ENCODE measurements around the gene OR52N5.

OR52N5 gene

GRCh38 chr11:5783255-5783654 lies at the start of gene OR52N5:
OR52N5 (minus strand) TSS chr11:5783355; CDS start chr11:5778634, 4,721 bp downstream.
- no peak for DNase-seq (ENCODE audit: low spot score)

DNA sequence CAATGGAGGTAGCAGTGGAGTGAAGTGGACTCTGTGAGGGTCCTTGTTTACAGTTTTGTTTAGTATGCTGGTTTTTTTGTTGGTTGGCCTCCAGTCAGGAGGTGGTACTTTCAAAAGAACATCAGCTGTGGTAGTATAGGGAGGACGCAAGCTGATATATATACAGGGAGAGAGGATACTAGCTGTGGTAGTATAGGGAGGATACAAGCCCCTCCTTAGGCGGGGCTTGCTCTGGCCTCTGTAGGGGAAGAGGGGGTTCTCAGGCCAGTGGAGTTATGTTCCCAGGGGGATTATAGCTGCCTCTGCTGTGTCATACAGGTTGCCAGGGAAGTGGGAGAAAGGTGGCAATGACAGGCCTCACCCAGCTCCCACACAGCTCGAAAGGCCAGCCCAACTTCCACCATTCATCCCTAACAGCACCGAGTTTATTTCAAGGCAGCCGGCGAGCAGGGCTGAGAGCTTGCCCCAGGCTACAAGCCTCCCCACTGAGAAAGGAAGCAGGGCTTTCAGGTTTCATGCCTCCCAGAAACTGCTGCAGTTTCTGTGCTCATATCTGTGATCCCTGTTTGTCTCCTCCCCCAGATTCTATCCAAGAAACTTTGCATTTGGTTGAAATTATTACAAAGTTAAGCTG lies 48.2 kb upstream of the OR52N5 start:
- DNase-seq (ENCODE audit: low spot score) = no peak

DNA sequence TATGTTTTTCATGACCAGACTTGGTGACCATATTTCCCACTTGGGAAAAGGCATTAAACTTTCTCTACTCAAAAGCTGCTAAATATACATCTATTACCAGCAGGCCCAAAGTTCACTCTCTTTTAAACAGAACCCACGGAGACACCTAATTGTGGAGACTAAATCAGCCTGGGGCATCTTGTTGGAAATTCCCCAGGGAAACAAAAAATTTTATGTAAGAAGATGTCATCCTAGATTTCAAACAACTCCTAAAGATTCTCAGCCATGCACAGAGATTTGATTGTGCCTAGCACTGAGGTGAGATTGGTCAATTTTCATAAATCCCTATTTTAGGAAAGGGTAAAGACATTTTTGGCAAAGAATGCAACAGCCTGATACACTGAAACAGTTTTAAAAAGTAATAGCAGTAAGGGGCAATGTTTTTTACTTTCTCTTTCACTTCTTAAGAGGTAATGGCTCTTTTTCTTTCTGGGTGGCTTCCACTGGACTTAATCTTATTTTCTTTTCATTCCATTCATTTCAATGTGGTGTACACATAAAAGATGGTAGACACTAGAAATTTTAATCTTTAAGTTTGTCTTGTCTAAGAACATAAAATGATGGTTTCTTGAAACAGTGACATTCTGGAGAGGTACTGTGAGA lies 35.2 kb upstream of the OR52N5 start:
- no peak for DNase-seq (ENCODE audit: low spot score)

- no peak for DNase-seq (ENCODE audit: low spot score)
These were observed 32.4 kb upstream of the OR52N5 start for GRCh38 chr11:5815534-5815933.

- no peak for DNase-seq (ENCODE audit: low spot score)
These were observed 27.0 kb upstream of the OR52N5 start for GRCh38 chr11:5809905-5810795.

- DNase-seq (ENCODE audit: low spot score) = no peak
These were observed 26.0 kb upstream of the OR52N5 start for GRCh38 chr11:5809122-5809519.

DNA sequence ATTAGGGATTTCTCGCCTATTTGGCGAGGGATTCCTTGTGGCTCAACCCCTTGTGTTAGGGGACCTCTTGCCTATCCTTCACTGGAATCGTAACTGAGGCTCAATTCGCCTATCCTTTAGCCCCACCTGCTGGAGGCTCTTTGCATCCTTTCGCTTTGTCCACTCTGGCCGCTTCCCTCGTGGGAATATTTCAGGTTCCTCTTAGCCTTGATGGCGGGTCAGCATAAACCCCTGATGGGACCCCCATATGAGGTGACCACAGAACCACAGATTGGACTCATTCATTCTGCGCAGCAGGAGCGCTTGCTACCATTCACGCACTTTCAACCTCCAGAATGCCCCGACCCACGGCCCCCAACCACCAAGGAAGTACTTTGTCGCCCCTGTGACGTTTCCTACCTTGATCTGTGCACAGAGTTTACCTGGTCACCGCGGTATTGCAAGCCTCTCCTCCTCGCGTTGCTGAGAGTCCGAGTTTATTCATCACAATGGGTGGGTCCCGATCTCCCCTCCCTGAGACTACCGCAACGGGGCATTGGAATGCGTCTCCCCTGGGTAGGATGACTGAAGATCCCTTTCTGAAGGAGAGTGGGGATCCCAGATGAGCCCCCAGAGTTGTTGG lies 25.5 kb upstream of the OR52N5 start, which contains the start of gene OR52N2:
Gene OR52N2 (plus strand): TSS at position 425 of the 622 bp plus-strand sequence. CDS start 11,412 bp downstream, outside the sequence.
- peak; percentile 33 for DNase-seq (ENCODE audit: low spot score)

DNA sequence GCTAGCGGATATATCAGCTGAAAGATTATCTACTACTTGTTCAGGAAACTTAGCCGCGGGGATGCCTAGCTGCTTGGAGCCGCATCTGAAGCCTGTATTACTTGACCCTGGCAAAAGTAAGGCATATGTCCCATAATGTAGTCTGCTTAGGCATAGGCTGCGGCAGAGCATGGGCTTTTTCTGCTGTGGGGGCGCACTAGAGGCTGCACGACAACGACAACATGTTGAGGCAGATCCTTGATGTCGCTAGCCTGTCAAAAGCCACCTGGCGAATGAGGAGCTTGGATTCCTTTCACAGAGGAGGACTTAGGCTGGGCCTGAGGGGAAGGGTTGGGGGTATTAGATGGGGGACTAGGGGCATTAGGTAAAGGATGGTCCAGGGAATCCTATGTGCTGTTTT lies 24.4 kb upstream of the OR52N5 start:
- no peak for DNase-seq (ENCODE audit: low spot score)

- no peak for DNase-seq (ENCODE audit: low spot score)
These were observed 20.8 kb upstream of the OR52N5 start for GRCh38 chr11:5803982-5804381.

DNA sequence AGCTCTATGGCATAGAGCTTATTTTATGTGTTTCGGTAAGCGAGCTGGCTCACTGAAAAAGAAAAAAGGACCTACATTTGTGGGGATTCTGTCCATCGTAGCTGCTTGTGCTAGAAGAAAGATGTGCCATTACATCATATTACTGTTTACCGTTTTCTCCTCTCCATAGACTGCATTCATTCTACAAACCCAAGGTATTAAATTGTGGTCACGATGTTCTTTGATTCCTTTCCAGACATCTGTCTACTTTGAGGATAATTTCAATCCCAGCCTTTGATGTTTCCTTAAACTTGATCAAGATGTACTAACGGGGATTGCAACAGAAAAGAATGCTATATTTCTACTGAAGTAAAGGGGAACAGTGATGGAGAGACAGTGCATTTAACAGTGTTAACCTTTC lies 13.4 kb upstream of the OR52N5 start:
- no peak for DNase-seq (ENCODE audit: low spot score)

DNA sequence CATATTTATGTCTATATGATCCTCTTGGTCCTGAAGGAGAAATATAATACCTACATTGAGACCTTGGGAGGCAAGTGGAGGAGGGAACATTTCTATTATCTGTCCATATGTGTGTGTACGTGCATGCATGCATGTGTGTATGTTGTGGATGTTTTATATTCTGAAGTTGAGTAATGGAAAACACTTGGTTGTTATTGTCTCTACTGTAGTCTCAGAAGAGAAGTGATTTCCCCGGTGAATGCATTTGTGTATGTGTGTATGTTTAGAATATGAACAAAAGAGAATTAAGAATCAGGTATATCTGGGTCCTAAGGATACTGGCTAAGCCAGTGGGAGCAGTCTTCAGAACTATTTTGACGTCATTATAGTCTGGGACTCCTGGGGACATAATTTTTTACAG lies 8.0 kb upstream of the OR52N5 start, which contains the start of gene OR52N1:
Gene OR52N1 (minus strand): TSS at position 101 of the 400 bp plus-strand sequence. CDS start 2,449 bp downstream, outside the sequence.
- DNase-seq (ENCODE audit: low spot score) = no peak

DNA sequence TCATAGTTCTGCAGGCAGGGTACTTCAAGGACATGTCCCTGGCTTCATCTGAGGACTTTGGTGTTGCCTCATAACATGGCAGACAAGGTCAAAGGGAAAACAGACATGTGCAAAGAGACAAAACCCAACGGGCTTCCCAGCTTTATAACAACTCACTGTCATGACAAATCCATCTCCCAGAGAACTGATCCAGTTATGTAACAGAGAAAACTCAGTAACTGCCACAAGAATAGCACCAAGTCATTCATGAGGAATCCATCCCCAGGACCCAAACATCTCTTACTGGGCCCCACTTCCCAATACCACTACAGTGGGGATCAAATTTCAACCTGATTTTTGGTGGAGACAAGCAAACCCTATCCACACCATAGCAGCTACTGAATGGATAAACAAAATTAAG lies 16.1 kb downstream of the OR52N5 start:
- DNase-seq (ENCODE audit: low spot score) = no peak

DNA sequence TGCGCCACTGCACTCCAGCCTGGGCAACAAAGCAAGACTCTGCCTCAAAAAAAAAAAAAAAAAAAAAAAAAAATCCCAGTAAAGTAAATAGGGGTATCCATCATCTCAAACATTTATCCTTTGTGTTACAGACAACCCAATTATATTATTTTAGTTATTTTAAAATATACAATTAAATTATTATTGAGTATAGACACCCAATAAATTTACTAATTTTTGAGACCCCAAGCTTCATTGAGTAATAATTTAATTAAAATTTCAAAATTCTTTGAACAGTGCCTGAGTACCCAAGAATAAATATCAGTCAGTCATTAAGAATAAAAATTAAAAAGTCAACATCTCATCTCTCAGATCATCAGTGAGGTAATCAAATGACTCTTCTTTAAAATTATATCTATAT lies 29.2 kb downstream of the OR52N5 start, which contains the start of gene OR52N4:
Gene OR52N4 (plus strand): TSS at position 301 of the 400 bp plus-strand sequence. CDS start 498 bp downstream, outside the sequence.
- no peak for DNase-seq (ENCODE audit: low spot score)

- DNase-seq (ENCODE audit: low spot score) = no peak
These were observed 33.3 kb downstream of the OR52N5 start for GRCh38 chr11:5749836-5750235.

- DNase-seq (ENCODE audit: low spot score) = no peak
These were observed 36.5 kb downstream of the OR52N5 start for GRCh38 chr11:5746614-5747013.

GRCh38 chr11:5738431-5738830 lies 44.7 kb downstream of the OR52N5 start:
- no peak for DNase-seq (ENCODE audit: low spot score)

- DNase-seq (ENCODE audit: low spot score) = no peak
These were observed 45.3 kb downstream of the OR52N5 start for GRCh38 chr11:5737670-5738392.

DNA sequence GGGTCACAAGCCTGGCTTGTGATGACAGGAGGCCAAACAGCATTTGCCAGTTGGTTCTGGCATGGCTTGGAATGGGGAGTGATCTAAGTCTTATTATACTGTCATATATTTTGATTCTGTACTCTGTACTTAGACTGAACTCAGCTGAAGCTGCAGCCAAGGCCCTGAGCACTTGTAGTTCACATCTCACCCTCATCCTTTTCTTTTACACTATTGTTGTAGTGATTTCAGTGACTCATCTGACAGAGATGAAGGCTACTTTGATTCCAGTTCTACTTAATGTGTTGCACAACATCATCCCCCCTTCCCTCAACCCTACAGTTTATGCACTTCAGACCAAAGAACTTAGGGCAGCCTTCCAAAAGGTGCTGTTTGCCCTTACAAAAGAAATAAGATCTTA lies 46.1 kb downstream of the OR52N5 start:
- DNase-seq (ENCODE audit: low spot score) = no peak

DNA sequence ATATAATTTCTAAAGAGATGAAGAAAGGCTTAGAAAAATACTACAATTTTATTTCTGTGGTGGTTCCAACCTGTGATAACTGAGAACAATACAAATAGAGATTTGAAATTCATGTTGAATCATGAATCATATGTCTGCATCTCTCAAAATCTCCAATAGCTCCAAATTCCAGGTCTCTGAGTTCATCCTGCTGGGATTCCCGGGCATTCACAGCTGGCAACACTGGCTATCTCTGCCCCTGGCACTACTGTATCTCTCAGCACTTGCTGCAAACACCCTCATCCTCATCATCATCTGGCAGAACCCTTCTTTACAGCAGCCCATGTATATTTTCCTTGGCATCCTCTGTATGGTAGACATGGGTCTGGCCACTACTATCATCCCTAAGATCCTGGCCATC lies 46.8 kb downstream of the OR52N5 start, which contains the start of gene OR56B1:
Gene OR56B1 (plus strand): TSS at position 53 of the 400 bp plus-strand sequence. CDS start 69 bp downstream, at position 122.
- no peak for DNase-seq (ENCODE audit: low spot score)

DNA sequence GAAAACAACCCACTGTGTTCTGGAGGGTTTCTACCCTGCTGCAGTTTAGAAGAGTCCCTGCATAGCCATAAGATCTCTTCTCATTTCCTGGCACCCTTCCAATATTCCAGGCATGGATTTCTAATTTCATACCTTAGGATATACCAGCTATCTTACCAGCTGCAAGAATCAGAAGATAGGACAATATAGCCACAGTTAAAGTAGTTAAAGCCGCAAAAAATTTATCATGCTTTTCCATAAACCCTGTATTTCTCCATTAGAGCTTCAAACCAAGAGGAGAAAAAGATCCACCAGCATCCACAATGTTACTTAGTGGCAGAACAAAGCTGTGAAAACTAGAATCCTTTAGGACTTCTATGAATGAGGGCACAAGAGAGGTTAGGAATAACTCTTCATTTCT lies 55.5 kb downstream of the OR52N5 start:
- no peak for DNase-seq (ENCODE audit: low spot score)

- no peak for DNase-seq (ENCODE audit: low spot score)
These were observed 56.8 kb downstream of the OR52N5 start for GRCh38 chr11:5726351-5726750.
